ENCODE measurements around the gene MYO5B. TPM values are rescaled to one million over a fixed set of nuclear protein-coding genes. Genes with fewer than 3 reads are reported as not detected.

MYO5B gene
- total RNA-seq, 4 donors from 2014 or later: 105 to 213 (median 183) TPM

DNA sequence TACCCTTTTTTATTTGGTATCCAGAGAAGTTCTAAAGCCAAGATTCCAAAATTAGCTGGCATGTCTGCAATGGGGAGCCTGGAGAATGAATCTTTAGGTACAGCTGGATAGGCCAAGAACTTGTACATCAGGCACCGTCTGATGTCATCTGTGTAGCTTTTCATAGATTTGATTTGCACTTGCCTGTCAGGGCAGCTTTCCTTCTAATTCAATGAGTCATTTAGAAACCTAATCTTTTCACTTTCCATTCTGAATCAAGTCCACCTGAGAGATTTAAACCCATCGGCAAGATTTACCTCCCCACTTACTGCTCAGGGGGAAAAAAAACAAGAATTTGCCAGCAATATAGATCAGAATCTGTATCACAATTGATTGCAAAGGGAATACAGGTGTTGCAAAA, 320.7 kb downstream of the MYO5B start:
- no peak for DNase-seq
- H3K27ac ChIP-seq: no peak overlapping the region
- H3K4me1 ChIP-seq: no peaks in the 10 kb centered on the region
- H3K27me3 ChIP-seq: no peaks in the 10 kb centered on the region
- H3K9me3 ChIP-seq: no peaks in the 10 kb centered on the region
- TF ChIP-seq, protein P1, sequence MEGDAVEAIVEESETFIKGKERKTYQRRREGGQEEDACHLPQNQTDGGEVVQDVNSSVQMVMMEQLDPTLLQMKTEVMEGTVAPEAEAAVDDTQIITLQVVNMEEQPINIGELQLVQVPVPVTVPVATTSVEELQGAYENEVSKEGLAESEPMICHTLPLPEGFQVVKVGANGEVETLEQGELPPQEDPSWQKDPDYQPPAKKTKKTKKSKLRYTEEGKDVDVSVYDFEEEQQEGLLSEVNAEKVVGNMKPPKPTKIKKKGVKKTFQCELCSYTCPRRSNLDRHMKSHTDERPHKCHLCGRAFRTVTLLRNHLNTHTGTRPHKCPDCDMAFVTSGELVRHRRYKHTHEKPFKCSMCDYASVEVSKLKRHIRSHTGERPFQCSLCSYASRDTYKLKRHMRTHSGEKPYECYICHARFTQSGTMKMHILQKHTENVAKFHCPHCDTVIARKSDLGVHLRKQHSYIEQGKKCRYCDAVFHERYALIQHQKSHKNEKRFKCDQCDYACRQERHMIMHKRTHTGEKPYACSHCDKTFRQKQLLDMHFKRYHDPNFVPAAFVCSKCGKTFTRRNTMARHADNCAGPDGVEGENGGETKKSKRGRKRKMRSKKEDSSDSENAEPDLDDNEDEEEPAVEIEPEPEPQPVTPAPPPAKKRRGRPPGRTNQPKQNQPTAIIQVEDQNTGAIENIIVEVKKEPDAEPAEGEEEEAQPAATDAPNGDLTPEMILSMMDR (IDR thresholded peaks at IDR 0.05): no peak
- peaks cover 0 to 53% (median 0%) of the 10 kb centered on the region in 3 donors for H3K36me3 ChIP-seq
- no peak overlapping the region for H3K4me3 ChIP-seq

DNA sequence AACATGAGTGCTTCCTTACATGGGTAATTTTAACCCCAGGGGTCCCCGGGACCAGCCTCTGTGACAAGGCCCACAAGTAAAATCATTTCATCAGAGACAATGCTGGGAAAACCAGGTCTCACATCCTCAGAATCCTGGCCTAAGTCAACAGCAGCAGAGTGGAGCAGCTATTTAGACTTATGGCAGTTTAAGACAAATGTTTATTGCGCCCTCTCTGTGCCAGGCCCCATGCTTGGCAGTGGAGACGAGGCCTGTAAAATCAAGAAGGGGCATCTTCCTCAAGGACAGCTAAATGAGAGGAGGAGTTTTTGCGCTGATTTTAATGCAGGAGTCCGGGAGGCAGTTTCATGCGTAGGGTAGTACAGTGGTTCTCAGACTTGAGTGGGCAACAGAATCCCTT, 325.6 kb downstream of the MYO5B start:
- Histone ChIP-seq H3K4me3 (no peak overlapping the region), H3K36me3 (peaks cover 0 to 27% (median 0%) of the 10 kb centered on the region in 3 donors), H3K27ac (no peak overlapping the region), H3K27me3 (no peaks in the 10 kb centered on the region), H3K4me1 (peaks cover 0 to 4% (median 0%) of the 10 kb centered on the region in 4 donors), H3K9me3 (no peaks in the 10 kb centered on the region)
- DNase-seq: no peak
- TF ChIP-seq, protein P1 (IDR thresholded peaks at IDR 0.05): no peak
- TF ChIP-seq POLR2A (IDR thresholded peaks at IDR 0.05): no peak

DNA sequence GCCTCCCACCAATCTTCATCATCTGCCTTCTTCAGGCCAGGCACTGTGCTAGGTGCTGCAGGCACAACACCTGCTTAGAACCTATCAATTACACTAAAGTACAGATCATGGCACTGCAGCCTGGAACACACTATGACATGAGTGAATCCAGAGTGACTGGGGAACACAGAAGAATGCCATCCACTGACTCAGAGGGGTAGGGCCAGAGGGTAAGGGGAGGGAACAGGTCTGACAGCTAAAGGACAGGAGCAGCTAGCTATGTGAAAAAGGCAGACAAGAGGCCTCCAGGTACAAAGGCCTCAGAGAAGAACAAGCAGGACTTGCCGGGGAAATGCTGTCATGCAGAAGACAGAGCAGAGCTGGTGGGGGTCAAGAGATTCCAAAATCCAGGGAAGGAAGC, 328.3 kb downstream of the MYO5B start:
- Histone ChIP-seq H3K9me3 (no peaks in the 10 kb centered on the region), H3K27me3 (no peaks in the 10 kb centered on the region), H3K4me1 (peaks cover 0 to 4% (median 0%) of the 10 kb centered on the region in 4 donors), H3K27ac (no peak overlapping the region), H3K4me3 (no peak overlapping the region), H3K36me3 (peaks cover 0 to 7% (median 0%) of the 10 kb centered on the region in 3 donors)
- no peak for DNase-seq
- no peak for TF ChIP-seq POLR2A (IDR thresholded peaks at IDR 0.05)
- TF ChIP-seq, protein P1 (IDR thresholded peaks at IDR 0.05): no peak

GRCh38 chr18:49865401-49865800, 329.5 kb downstream of the MYO5B start:
- TF ChIP-seq POLR2A (IDR thresholded peaks at IDR 0.05): no peak
- TF ChIP-seq, protein P1 (IDR thresholded peaks at IDR 0.05): peak in 3 of 6 experiments; percentile 28 to 50 (median 30)
- H3K4me1 ChIP-seq: peaks cover 0 to 9% (median 0%) of the 10 kb centered on the region in 4 donors
- H3K4me3 ChIP-seq: no peak overlapping the region
- peak in 2 of 3 donors; percentile 56 to 75 for DNase-seq
- H3K27ac ChIP-seq: peak overlapping the region in 1 of 4 donors; percentile 34
- H3K36me3 ChIP-seq: peaks cover 0 to 7% (median 0%) of the 10 kb centered on the region in 3 donors
- H3K27me3 ChIP-seq: no peaks in the 10 kb centered on the region
- H3K9me3 ChIP-seq: no peaks in the 10 kb centered on the region

DNA sequence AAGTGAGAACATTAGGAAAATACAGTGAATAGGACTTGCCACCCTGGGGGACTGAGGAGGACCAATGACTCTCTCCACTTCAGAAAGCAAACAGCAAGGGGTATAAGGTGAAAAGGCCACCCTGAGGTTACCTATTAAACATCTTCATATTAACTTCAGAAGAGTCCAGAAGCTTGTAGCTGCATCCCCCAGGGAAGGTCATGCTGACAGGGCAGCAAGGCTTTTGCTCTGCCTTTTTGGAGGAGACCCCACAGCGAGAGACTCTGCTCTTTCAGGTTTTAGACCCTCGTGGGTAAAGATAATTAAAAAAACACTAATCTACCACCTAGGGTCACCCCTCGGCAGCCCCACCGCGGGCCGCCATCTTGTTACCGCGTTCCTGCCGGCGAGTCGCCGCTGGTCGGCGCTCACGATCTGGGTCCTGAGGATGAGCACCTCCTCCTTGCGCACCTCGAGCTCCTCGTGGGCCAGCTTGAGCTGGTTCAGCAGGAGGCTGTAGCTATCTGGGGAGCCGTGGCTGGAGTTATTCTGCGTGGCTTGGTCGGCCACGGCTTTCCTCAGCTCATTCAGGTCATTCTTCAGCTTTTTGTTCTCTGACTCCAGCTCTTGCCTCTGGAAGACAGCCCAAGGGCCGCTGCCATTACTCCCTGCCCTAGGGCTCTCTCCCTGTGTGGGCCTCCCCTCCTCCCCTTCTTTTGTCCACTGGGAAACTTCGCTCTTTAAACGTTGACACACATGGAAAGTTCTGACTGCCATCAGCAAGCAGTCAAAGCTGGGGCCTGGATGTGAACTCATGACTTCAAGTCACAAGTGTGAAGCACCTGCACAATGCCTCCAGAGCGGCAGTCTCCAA, 331.0 kb downstream of the MYO5B start:
- Histone ChIP-seq H3K27ac (no peak overlapping the region), H3K27me3 (no peaks in the 10 kb centered on the region), H3K36me3 (no peaks in the 10 kb centered on the region), H3K4me1 (peaks cover 0 to 18% (median 0%) of the 10 kb centered on the region in 4 donors), H3K4me3 (no peak overlapping the region), H3K9me3 (no peaks in the 10 kb centered on the region)
- no peak for TF ChIP-seq POLR2A (IDR thresholded peaks at IDR 0.05)
- DNase-seq: no peak

DNA sequence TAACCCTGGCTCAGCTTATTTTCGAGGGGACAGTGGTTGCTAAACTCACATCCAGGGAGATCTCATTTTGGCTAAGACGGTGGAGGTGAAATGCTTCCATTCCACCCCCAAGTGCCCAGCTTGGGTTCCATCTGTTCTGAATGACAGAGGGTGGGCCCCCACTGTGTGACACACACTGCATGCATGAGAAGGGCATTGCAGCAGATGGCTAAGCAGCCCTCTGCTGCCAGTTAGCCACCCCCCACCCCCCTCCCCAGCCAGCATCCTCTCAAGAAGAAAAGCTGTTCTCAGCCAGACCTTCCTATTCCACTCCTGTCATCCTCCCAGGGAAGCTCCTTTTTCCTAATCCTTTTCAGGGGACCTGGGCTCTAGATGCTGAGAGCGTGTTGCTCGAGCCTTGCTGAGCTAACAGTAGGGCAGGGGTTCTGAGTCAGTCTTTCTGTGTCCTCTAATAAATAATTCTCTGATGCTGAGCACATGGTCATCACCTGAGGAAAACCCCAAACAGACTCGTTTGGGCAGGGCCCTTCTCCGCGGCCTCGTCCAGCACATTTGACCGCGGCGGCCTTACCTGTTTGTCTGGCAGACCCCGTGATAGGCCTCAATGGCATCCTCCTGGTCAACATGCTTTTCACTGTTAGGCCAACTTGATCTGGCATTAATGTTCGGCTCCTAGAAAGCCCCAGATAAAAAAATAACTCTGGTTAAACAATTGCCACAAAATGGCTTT, 332.1 kb downstream of the MYO5B start:
- Histone ChIP-seq H3K9me3 (no peaks in the 10 kb centered on the region), H3K4me3 (no peak overlapping the region), H3K27ac (no peak overlapping the region), H3K4me1 (peaks cover 0 to 23% (median 1%) of the 10 kb centered on the region in 4 donors), H3K27me3 (no peaks in the 10 kb centered on the region), H3K36me3 (no peaks in the 10 kb centered on the region)
- no peak for DNase-seq
- TF ChIP-seq, protein P1 (IDR thresholded peaks at IDR 0.05): no peak
- no peak for TF ChIP-seq POLR2A (IDR thresholded peaks at IDR 0.05)

Measured in Peyer's patch (tissue), 4 donors.